ENCODE measurements around the gene ARHGEF19.

GRCh38 chr1:16196874-16197273 lies 15.6 kb downstream of the ARHGEF19 start:
- TF ChIP-seq POLR2A (IDR thresholded peaks at IDR 0.05; ENCODE audit: low read depth, low read length) (no peak), CTCF (conservative IDR thresholded peaks at IDR 0.05; ENCODE audit: low read depth, low read length) (no peak), MAZ (IDR thresholded peaks at IDR 0.05; ENCODE audit: borderline replicate concordance, low read depth, low read length) (no peak), RAD21 (IDR thresholded peaks at IDR 0.05; ENCODE audit: low read length) (no peak), FOS (IDR thresholded peaks at IDR 0.05; ENCODE audit: low read depth, low read length) (no peak)
